ENCODE measurements around the gene RXRB. TPM values are rescaled to one million over a fixed set of nuclear protein-coding genes. Genes with fewer than 3 reads are reported as not detected.

The RXRB gene
- total RNA-seq, 4 donors from 2014 or later, result 17.8 to 27.3 (median 24.9) TPM

DNA sequence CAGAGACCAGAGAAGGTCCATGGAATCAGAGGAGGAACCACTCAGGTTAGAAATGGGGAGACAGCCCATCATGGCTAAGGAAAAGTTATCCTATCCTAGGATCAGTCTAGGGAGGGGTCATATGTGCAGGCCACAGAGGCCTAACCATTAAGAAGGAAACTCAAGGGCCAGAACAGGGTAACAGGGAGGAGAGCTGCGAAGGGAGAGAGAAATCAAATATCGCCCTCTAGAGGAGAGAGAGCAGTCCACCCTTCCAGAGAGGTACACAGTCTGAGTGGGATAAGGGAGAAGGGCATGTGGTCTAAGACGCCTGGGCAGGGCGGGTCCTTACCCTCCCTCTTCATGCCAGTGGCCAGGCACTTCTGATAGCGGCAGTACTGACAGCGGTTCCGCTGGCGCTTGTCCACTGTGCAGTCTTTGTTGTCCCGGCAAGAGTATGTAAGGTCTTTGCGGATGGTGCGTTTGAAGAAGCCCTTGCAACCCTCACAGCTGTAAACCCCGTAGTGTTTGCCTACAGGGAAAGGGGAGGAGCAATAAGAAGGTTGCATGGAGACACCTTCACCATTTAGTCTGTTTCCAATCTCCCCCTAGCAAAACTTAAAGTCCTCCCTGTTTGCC, 2.9 kb downstream of the RXRB start:
- H3K4me3 ChIP-seq (ENCODE audit: low read depth, poor library complexity, severe bottlenecking), result no peak overlapping the region
- TF ChIP-seq POLR2A (IDR thresholded peaks at IDR 0.05), result no peak
- TF ChIP-seq, protein P1, sequence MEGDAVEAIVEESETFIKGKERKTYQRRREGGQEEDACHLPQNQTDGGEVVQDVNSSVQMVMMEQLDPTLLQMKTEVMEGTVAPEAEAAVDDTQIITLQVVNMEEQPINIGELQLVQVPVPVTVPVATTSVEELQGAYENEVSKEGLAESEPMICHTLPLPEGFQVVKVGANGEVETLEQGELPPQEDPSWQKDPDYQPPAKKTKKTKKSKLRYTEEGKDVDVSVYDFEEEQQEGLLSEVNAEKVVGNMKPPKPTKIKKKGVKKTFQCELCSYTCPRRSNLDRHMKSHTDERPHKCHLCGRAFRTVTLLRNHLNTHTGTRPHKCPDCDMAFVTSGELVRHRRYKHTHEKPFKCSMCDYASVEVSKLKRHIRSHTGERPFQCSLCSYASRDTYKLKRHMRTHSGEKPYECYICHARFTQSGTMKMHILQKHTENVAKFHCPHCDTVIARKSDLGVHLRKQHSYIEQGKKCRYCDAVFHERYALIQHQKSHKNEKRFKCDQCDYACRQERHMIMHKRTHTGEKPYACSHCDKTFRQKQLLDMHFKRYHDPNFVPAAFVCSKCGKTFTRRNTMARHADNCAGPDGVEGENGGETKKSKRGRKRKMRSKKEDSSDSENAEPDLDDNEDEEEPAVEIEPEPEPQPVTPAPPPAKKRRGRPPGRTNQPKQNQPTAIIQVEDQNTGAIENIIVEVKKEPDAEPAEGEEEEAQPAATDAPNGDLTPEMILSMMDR (IDR thresholded peaks at IDR 0.05), result no peak
- WGBS, 2 donors, result 27 to 35% methylated on average over 12 of the region's 12 CpGs
- DNase-seq (ENCODE audit: low spot score in 2 of 2), result no peak
- intact Hi-C loops (cut with DNase I; ENCODE audit: low total_unique reads), result no loop called here

DNA sequence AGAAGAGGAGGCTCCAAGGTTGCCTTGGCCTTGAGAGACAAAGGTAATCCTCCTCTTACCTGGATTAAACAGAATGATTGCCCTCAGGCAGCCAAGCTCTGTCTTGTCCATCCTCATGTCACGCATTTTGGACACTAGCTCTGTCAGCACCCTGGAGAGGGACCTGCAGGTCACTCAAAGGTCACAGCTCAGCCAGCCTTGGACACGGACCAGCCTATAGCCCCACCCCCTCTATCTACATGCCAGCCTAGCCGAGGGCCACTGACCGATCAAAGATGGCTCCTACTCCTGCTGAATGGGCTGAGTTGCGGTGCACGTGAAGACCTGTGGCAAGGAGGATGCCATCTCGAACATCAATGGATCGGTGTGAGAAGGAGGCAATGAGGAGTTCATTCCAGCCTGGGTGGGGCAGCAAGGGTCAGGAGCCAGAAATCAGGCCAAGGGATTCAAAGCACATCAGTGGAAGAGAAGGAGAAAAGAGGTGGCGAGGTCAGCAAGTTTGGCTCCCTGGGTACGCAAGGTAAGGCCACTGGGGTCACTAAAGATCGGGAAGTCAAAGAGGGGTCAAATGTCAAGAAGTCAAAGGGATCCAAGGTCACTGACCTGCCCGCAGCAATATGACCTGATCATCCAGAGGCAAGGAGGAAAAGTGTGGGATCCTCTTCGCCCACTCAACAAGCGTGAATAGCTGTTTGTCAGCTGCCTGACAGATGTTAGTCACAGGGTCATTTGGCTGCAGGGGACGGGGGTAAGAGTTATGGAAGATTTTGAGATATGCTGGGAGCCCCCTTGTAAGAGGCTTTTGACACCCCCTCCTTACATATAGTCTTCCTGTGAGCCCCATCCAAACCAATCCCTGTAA, 4.9 kb downstream of the RXRB start:
- TF ChIP-seq, protein P1 (IDR thresholded peaks at IDR 0.05), result no peak
- no peak for TF ChIP-seq POLR2A (IDR thresholded peaks at IDR 0.05)
- intact Hi-C loops (cut with DNase I; ENCODE audit: low total_unique reads), result no loop called here
- 77 to 80% methylated on average over 15 of the region's 15 CpGs for WGBS, 2 donors
- H3K4me3 ChIP-seq (ENCODE audit: low read depth, poor library complexity, severe bottlenecking), result no peak overlapping the region
- no peak for DNase-seq (ENCODE audit: low spot score in 2 of 2)

DNA sequence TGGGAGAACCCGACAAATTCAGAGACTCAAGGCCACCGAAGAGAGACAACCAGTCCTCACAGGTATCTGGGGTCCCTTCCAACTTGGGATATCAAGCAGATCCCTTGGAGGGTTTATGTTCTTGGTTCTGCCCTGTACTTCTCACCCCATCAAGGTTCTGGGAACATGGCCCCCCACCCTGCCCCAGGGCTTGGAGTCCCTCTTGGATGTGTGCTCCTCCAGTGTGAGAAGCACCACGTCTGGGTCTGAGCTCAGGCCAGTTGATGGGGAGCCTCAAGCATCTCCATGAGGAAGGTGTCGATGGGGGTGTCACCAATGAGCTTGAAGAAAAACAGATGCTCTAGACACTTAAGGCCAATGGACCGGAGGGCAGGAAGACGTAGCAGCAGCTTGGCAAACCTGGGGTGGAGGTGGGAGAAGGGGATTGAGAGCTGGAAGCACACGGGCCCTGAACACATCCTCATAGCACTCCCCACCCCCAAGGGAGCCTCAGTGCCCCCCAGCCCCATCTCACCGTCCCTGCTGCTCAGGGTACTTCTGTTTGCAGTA, 6.0 kb downstream of the RXRB start:
- TF ChIP-seq, protein P1 (IDR thresholded peaks at IDR 0.05), result no peak
- no peak for TF ChIP-seq POLR2A (IDR thresholded peaks at IDR 0.05)
- intact Hi-C loops (cut with DNase I; ENCODE audit: low total_unique reads), result no loop called here
- H3K4me3 ChIP-seq (ENCODE audit: low read depth, poor library complexity, severe bottlenecking), result no peak overlapping the region
- no peak for DNase-seq (ENCODE audit: low spot score in 2 of 2)
- WGBS, 2 donors, result 65 to 87% methylated on average over 8 of the region's 8 CpGs

DNA sequence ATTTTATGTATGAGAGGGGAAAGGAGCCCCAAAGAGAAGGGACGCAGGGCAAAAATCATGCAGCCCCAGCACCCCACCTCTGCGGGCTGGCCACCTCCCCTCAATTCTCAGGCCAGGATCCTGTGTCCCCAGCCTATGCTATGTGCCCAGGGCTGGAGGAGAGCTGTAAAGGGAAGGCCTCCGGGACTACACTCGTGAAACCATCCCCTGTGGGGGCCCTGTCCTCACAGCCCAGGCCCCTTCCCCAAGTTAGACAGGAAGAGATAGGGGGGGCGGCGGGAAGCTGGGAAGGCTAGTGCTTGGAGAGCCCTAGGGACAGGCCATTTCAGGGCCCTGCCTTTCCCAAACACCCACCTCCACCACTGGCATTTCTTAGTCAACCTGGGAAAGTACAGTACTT, 6.8 kb downstream of the RXRB start:
- WGBS, 2 donors, result 65 to 72% methylated on average over 6 of the region's 6 CpGs
- no peak for TF ChIP-seq POLR2A (IDR thresholded peaks at IDR 0.05)
- TF ChIP-seq, protein P1 (IDR thresholded peaks at IDR 0.05), result no peak
- DNase-seq (ENCODE audit: low spot score in 2 of 2), result no peak
- intact Hi-C loops (cut with DNase I; ENCODE audit: low total_unique reads), result no loop called here
- no peak overlapping the region for H3K4me3 ChIP-seq (ENCODE audit: low read depth, poor library complexity, severe bottlenecking)

DNA sequence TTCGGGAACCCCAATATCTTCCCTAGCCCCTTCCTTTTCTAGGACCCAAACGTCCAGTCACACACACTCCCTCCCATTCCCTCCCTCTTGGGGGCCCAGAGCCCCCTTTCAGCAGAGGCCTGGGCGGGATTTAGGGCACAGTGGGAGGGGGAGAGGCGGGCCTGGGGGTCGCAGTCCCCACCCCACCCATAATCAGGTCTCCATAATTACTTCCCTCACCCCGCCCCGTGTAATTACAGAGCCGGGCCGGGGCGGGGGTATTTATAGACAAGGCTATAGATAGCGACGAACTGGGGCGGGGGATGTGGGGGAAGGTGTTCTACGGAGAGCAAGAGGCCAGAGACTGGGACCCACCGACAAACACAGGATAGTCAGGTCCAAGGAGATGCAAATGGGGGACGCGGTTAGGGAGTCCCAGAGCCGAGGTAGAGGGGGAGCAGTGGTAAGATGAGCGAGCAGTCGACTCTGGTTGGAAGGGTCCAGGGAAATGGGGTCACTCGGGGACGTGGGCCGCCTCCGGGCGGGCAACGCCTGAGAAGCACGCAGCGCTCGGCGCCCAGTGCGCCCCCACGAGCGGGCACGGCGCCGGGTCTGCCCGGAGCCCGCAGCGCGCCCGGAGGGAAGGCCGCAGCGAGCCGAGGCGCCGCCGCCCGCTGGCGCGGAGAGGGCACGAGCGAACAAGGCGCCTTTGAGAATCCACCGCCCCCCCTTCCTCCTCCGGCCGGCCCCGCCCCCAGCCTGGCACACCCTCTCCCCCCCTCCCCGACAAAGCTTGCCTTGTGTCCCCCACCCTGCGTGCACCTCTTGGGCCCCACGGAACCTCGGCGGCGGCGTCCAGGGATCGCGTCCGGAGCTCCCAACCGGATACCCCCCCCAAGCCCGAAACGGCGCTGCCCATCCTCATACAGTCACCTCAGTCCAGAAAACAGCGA, 7.5 kb downstream of the RXRB start:
- WGBS, 2 donors, result 2 to 5% methylated on average over 24 to 37 of the region's 72 CpGs
- no peak overlapping the region for H3K4me3 ChIP-seq (ENCODE audit: low read depth, poor library complexity, severe bottlenecking)
- intact Hi-C loops (cut with DNase I; ENCODE audit: low total_unique reads), result no loop called here
- DNase-seq (ENCODE audit: low spot score in 2 of 2), result no peak
- TF ChIP-seq, protein P1 (IDR thresholded peaks at IDR 0.05), result no peak
- no peak for TF ChIP-seq POLR2A (IDR thresholded peaks at IDR 0.05)

Data from lower leg skin (tissue), 4 donors.